Neural cell (in vitro differentiated cells): Measurements from ENCODE around the gene TMEM170B. TPM values are rescaled to one million over a fixed set of nuclear protein-coding genes. Genes with fewer than 3 reads are reported as not detected.

Experiments used
- H2AFZ ChIP-seq: fragments of 200-600, 300-800 bp; sonication (generic), shearing (Covaris generic); 2 replicates; pipeline ENCODE4 v1.6.0; 2014; ENCODE audit warnings: low read depth, mild to moderate bottlenecking, antibody characterized with exemption, low read length, moderate library complexity
- H3F3A ChIP-seq: fragments of 200-600 bp; shearing (Covaris generic); 2 replicates; pipeline ENCODE4 v1.6.1; 2016; ENCODE audit warnings: mild to moderate bottlenecking, moderate library complexity, mixed read lengths, antibody characterized with exemption, low read length; ENCODE audit not compliant: insufficient read depth, poor library complexity, severe bottlenecking
- H3K27ac ChIP-seq: fragments of 200-600, 300-800 bp; sonication (generic), shearing (Covaris generic); 2 replicates; pipeline ENCODE4 v1.5.1; 2014; ENCODE audit warnings: mild to moderate bottlenecking, low read length, moderate library complexity
- H3K27me3 ChIP-seq: fragments of 300-800, 200-600 bp; sonication (generic), shearing (Covaris generic); 2 replicates; pipeline ENCODE4 v1.6.0; 2014; ENCODE audit warnings: mild to moderate bottlenecking, low read depth, low read length, moderate library complexity; ENCODE audit not compliant: insufficient read depth
- H3K36me3 ChIP-seq: fragments of 300-800, 200-600 bp; sonication (generic), shearing (Covaris generic); 2 replicates; pipeline ENCODE4 v1.5.1; 2014; ENCODE audit warnings: mild to moderate bottlenecking, antibody characterized with exemption, low read length, moderate library complexity; ENCODE audit not compliant: insufficient read depth
- H3K4me2 ChIP-seq: fragments of 300-800, 200-600 bp; sonication (generic), shearing (Covaris generic); 2 replicates; pipeline ENCODE4 v1.6.0; 2014; ENCODE audit warnings: mild to moderate bottlenecking, low read length
- H3K4me3 ChIP-seq: fragments of 300-800, 200-600 bp; sonication (generic), shearing (Covaris generic); 2 replicates; pipeline ENCODE4 v1.5.1; 2014; ENCODE audit warnings: mild to moderate bottlenecking, low read length, moderate library complexity
- H3K79me2 ChIP-seq: fragments of 200-600 bp; shearing (Covaris generic); replicated peaks from 2 replicates; pipeline ENCODE4 v1.6.0; 2014; ENCODE audit warnings: mild to moderate bottlenecking, low read length, moderate library complexity; ENCODE audit not compliant: insufficient read depth
- H3K9ac ChIP-seq: fragments of 300-800, 200-600 bp; sonication (generic), shearing (Covaris generic); 2 replicates; pipeline ENCODE4 v1.6.1; 2016; ENCODE audit warnings: mild to moderate bottlenecking, low read length, mixed read lengths
- H3K9me2 ChIP-seq: fragments of 200-600 bp; shearing (Covaris generic); 2 replicates; pipeline ENCODE4 v1.6.1; 2016; ENCODE audit warnings: mild to moderate bottlenecking, low read length, mixed read lengths; ENCODE audit not compliant: insufficient read depth
- H3K9me3 ChIP-seq: fragments of 200-600, 300-800 bp; sonication (generic), shearing (Covaris generic); 2 replicates; pipeline ENCODE4 v1.6.1; 2016; ENCODE audit warnings: mild to moderate bottlenecking, mixed run types, low read length, moderate library complexity, mixed read lengths
- H4K20me1 ChIP-seq: fragments of 200-600 bp; shearing (Covaris generic); 2 replicates; pipeline ENCODE4 v1.6.1; 2016; ENCODE audit warnings: mild to moderate bottlenecking, mixed run types; ENCODE audit not compliant: insufficient read depth
- EP300 ChIP-seq: fragments of 450-650 bp; conservative IDR thresholded peaks from 2 replicates; pipeline ENCODE4 v1.6.1; 2014; ENCODE audit warnings: antibody characterized with exemption, mild to moderate bottlenecking, moderate library complexity; ENCODE audit not compliant: poor library complexity, severe bottlenecking
- EZH2 ChIP-seq: fragments of 200-600, 300-800 bp; shearing (Covaris generic), sonication (generic); IDR thresholded peaks from 2 replicates; pipeline ENCODE4 v1.6.1; 2014; ENCODE audit warnings: antibody characterized with exemption, low read length, borderline replicate concordance, mild to moderate bottlenecking; ENCODE audit not compliant: insufficient read depth, poor library complexity, severe bottlenecking
- MXI1 ChIP-seq: fragments of 450-650 bp; conservative IDR thresholded peaks from 2 replicates; pipeline ENCODE4 v1.6.1; 2014; ENCODE audit warnings: antibody characterized with exemption, mild to moderate bottlenecking; ENCODE audit not compliant: poor library complexity, severe bottlenecking
- POLR2AphosphoS5 ChIP-seq: IDR thresholded peaks from 2 replicates; pipeline ENCODE4 v1.6.1; 2012
- RAD21 ChIP-seq: fragments of 450-650 bp; conservative IDR thresholded peaks from 2 replicates; pipeline ENCODE4 v1.6.1; 2014; ENCODE audit warnings: antibody characterized with exemption, mild to moderate bottlenecking, moderate library complexity
- SMC3 ChIP-seq: fragments of 450-650 bp; conservative IDR thresholded peaks from 2 replicates; pipeline ENCODE4 v1.6.1; 2014; ENCODE audit warnings: antibody characterized with exemption, mild to moderate bottlenecking, moderate library complexity; ENCODE audit not compliant: poor library complexity
- TAF1 ChIP-seq: IDR thresholded peaks from 2 replicates; pipeline ENCODE4 v1.6.1; 2012; ENCODE audit warnings: low read depth
- polyA plus RNA-seq: library from polyadenylated mRNA; depleted of rRNA; stranded (reverse); fragments of >200 nt; gene quantifications from 2 replicates; pipeline ENCODE4 v1.2.3, GENCODE V29; 2014
- TF ChIP-seq, protein P1 (sequence below): fragments of 450-650 bp; IDR thresholded peaks from 2 replicates; pipeline ENCODE4 v1.5.1; 2014; ENCODE audit warnings: antibody characterized with exemption, mild to moderate bottlenecking, moderate library complexity; ENCODE audit not compliant: poor library complexity, severe bottlenecking
- TF ChIP-seq, protein P2 (sequence below): IDR thresholded peaks from 2 replicates; pipeline ENCODE4 v1.6.1; 2012; ENCODE audit warnings: borderline replicate concordance

The TMEM170B gene
- polyA plus RNA-seq, 1 donor from 2014 or later, result 29.1 TPM

DNA sequence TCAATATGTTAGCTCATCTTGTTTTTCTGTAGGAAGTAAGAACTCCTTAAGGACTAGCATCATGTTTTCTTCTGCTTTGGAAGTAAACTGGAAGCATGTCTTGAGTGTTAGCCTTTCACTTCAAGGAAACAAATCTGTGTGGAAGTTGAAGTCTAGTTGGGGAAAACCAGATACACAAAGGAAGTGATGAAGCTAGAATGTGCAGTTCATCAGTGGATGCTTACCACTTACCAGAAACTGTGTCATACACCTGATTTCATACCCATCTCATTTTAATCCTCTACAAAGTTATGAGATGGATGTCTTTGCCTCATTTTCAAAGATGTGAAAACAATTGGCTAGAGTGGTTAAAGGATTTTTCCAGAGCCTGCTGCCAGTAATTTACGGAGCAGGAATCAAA is 75.8 kb downstream of the TMEM170B start:
- no peak overlapping the region for H3K27ac ChIP-seq
- TF ChIP-seq SMC3 (no peak), MXI1 (no peak), RAD21 (no peak), POLR2AphosphoS5 (no peak), EP300 (no peak), TAF1 (no peak), EZH2 (no peak)
- TF ChIP-seq, protein P1, sequence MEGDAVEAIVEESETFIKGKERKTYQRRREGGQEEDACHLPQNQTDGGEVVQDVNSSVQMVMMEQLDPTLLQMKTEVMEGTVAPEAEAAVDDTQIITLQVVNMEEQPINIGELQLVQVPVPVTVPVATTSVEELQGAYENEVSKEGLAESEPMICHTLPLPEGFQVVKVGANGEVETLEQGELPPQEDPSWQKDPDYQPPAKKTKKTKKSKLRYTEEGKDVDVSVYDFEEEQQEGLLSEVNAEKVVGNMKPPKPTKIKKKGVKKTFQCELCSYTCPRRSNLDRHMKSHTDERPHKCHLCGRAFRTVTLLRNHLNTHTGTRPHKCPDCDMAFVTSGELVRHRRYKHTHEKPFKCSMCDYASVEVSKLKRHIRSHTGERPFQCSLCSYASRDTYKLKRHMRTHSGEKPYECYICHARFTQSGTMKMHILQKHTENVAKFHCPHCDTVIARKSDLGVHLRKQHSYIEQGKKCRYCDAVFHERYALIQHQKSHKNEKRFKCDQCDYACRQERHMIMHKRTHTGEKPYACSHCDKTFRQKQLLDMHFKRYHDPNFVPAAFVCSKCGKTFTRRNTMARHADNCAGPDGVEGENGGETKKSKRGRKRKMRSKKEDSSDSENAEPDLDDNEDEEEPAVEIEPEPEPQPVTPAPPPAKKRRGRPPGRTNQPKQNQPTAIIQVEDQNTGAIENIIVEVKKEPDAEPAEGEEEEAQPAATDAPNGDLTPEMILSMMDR, result no peak
- TF ChIP-seq, protein P2, sequence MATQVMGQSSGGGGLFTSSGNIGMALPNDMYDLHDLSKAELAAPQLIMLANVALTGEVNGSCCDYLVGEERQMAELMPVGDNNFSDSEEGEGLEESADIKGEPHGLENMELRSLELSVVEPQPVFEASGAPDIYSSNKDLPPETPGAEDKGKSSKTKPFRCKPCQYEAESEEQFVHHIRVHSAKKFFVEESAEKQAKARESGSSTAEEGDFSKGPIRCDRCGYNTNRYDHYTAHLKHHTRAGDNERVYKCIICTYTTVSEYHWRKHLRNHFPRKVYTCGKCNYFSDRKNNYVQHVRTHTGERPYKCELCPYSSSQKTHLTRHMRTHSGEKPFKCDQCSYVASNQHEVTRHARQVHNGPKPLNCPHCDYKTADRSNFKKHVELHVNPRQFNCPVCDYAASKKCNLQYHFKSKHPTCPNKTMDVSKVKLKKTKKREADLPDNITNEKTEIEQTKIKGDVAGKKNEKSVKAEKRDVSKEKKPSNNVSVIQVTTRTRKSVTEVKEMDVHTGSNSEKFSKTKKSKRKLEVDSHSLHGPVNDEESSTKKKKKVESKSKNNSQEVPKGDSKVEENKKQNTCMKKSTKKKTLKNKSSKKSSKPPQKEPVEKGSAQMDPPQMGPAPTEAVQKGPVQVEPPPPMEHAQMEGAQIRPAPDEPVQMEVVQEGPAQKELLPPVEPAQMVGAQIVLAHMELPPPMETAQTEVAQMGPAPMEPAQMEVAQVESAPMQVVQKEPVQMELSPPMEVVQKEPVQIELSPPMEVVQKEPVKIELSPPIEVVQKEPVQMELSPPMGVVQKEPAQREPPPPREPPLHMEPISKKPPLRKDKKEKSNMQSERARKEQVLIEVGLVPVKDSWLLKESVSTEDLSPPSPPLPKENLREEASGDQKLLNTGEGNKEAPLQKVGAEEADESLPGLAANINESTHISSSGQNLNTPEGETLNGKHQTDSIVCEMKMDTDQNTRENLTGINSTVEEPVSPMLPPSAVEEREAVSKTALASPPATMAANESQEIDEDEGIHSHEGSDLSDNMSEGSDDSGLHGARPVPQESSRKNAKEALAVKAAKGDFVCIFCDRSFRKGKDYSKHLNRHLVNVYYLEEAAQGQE, result no peak
- H3K27me3 ChIP-seq, result no peaks in the 10 kb centered on the region
- no peaks in the 10 kb centered on the region for H3K9me2 ChIP-seq
- no peak overlapping the region for H3K4me3 ChIP-seq
- H3K4me2 ChIP-seq, result no peak overlapping the region
- H3F3A ChIP-seq, result no peaks in the 10 kb centered on the region
- H2AFZ ChIP-seq, result no peak overlapping the region
- no peak overlapping the region for H3K9ac ChIP-seq
- H3K36me3 ChIP-seq, result no peaks in the 10 kb centered on the region
- no peaks in the 10 kb centered on the region for H3K9me3 ChIP-seq
- H3K79me2 ChIP-seq, result no peaks in the 10 kb centered on the region
- H4K20me1 ChIP-seq, result no peaks in the 10 kb centered on the region

GRCh38 chr6:11613858-11614257 is 76.3 kb downstream of the TMEM170B start:
- Histone ChIP-seq H4K20me1 (no peaks in the 10 kb centered on the region), H3K27me3 (no peaks in the 10 kb centered on the region), H3K9me3 (no peaks in the 10 kb centered on the region), H3K79me2 (no peaks in the 10 kb centered on the region), H3K9me2 (no peaks in the 10 kb centered on the region), H3K4me2 (no peak overlapping the region), H3K36me3 (no peaks in the 10 kb centered on the region), H3K4me3 (no peak overlapping the region), H3K9ac (no peak overlapping the region), H3F3A (no peaks in the 10 kb centered on the region), H3K27ac (no peak overlapping the region), H2AFZ (no peak overlapping the region)
- TF ChIP-seq, protein P2, result no peak
- TF ChIP-seq MXI1 (no peak), EP300 (no peak), SMC3 (no peak), POLR2AphosphoS5 (no peak), EZH2 (no peak)
